ENCODE data around the gene GRAP.

- no peak for TF ChIP-seq MAFK (IDR thresholded peaks at IDR 0.05; ENCODE audit: partially characterized antibody)
- TF ChIP-seq RFX5 (IDR thresholded peaks at IDR 0.05): no peak
These were observed 58.8 kb downstream of the GRAP start for GRCh38 chr17:18987862-18988545.
